ENCODE data around the gene NUDT12.
A peak's percentile ranks its signal among the peaks of the same experiment; 100 is the strongest.

NUDT12 gene

DNA sequence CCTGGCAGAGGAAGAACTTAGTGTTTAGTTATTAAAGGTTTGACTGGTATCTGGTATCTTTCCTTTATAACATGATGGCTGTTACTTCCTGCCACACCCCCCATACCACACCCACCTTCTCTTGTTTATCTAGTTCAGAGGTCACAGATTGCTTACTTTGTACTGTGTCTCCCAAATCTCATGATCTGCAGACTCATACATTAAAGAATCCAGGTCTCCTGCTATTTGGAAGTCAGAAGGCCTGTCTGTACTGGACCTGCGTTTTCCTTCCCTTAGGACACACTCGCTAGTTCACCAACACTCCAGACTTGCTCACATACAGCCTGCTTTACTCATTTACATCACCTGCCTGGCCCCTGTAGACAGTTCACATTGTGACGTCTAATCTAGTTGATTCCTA is 39.3 kb downstream of the NUDT12 start:
- Histone ChIP-seq H3K4me3 (ENCODE audit: low read depth, low read length) (no peak overlapping the region), H3K4me1 (ENCODE audit: control insufficient read depth, insufficient read depth, low read length) (no peaks in the 10 kb centered on the region), H3K27ac (ENCODE audit: extremely low read depth, low read depth, low read length) (no peak overlapping the region), H3K36me3 (ENCODE audit: control insufficient read depth in 2 of 2, insufficient read depth in 1 of 2, low read length in 2 of 2) (no peaks in the 10 kb centered on the region), H3K9me3 (ENCODE audit: control insufficient read depth, insufficient read depth, low read depth, low read length) (no peaks in the 10 kb centered on the region)
- TF ChIP-seq ZNF37A (tag by site-specific recombination; IDR thresholded peaks at IDR 0.05) = no peak
- peak; percentile 42; the same call in 1 of the 2 replicates for TF ChIP-seq KLF9 (tag by site-specific recombination; IDR thresholded peaks at IDR 0.05; ENCODE audit: low read depth)
- ChIA-PET POLR2A (no interaction called here), CTCF (no interaction called here)

DNA sequence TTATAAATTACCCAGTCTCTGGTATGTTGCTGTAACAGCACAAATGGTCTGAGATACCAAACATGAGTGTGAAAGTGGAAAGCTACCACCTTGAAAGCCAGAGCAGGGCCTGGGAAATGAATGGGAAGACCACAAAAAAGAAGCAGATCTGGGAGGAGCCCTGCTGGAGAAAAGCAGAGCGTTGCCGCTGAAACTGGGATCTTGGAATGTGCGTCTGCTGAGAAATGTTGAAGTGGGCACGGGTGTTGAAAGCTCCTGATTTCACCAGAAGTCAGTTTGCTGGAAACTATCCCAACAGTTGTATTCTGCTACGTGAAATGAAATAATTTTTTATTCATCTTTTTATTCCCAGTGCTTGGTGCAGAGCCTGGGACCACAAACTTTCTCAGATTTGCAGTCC is 40.0 kb downstream of the NUDT12 start:
- ChIA-PET POLR2A (no interaction called here), CTCF (no interaction called here)
- no peaks in the 10 kb centered on the region for H3K36me3 ChIP-seq (ENCODE audit: control insufficient read depth in 2 of 2, insufficient read depth in 1 of 2, low read length in 2 of 2)
- H3K27ac ChIP-seq (ENCODE audit: extremely low read depth, low read depth, low read length) = no peak overlapping the region
- TF ChIP-seq ZNF146 (tag by site-specific recombination; IDR thresholded peaks at IDR 0.05) (no peak), ZNF560 (tag by site-specific recombination; IDR thresholded peaks at IDR 0.05; ENCODE audit: borderline replicate concordance) (no peak), ZNF626 (tag by site-specific recombination; IDR thresholded peaks at IDR 0.05) (no peak)
- TF ChIP-seq, protein P1, sequence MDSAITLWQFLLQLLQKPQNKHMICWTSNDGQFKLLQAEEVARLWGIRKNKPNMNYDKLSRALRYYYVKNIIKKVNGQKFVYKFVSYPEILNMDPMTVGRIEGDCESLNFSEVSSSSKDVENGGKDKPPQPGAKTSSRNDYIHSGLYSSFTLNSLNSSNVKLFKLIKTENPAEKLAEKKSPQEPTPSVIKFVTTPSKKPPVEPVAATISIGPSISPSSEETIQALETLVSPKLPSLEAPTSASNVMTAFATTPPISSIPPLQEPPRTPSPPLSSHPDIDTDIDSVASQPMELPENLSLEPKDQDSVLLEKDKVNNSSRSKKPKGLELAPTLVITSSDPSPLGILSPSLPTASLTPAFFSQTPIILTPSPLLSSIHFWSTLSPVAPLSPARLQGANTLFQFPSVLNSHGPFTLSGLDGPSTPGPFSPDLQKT (IDR thresholded peaks at IDR 0.05; ENCODE audit: borderline replicate concordance, low read depth, low read length) = no peak
- TF ChIP-seq, protein P2, sequence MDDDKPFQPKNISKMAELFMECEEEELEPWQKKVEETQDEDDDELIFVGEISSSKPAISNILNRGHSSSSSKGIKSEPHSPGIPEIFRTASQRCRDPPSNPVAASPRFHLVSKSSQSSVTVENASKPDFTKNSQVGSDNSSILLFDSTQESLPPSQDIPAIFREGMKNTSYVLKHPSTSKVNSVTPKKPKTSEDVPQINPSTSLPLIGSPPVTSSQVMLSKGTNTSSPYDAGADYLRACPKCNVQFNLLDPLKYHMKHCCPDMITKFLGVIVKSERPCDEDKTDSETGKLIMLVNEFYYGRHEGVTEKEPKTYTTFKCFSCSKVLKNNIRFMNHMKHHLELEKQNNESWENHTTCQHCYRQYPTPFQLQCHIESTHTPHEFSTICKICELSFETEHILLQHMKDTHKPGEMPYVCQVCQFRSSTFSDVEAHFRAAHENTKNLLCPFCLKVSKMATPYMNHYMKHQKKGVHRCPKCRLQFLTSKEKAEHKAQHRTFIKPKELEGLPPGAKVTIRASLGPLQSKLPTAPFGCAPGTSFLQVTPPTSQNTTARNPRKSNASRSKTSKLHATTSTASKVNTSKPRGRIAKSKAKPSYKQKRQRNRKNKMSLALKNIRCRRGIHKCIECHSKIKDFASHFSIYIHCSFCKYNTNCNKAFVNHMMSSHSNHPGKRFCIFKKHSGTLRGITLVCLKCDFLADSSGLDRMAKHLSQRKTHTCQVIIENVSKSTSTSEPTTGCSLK (tag by site-specific recombination; IDR thresholded peaks at IDR 0.05) = no peak
- no peak overlapping the region for H3K4me3 ChIP-seq (ENCODE audit: low read depth, low read length)
- H3K4me1 ChIP-seq (ENCODE audit: control insufficient read depth, insufficient read depth, low read length) = no peaks in the 10 kb centered on the region
- no peaks in the 10 kb centered on the region for H3K9me3 ChIP-seq (ENCODE audit: control insufficient read depth, insufficient read depth, low read depth, low read length)

DNA sequence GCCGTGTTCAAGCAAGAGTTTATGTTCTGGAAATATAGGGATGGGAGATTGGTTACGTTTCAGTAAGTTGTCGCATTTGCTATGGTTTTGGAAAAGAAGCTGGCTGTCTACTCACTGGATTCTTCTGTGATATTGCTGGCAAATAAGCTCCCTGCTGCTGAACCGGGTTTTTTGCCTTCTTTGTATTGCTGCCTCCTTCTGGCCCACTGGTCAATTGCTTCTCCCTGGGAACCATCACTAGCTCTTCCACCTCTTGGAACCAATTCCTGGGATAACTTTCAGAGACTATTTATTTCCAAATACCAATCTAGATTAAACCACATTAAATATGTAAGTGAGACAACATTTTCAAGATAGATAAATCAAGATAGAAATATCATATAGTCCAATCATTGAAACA is 43.0 kb downstream of the NUDT12 start:
- CTCF ChIA-PET = interaction anchor here (0.6 kb wide), 1 partner anchor 43 kb away, joined by 3 read pairs; no protein-coding TSS in a partner anchor
- TF ChIP-seq, protein P3, sequence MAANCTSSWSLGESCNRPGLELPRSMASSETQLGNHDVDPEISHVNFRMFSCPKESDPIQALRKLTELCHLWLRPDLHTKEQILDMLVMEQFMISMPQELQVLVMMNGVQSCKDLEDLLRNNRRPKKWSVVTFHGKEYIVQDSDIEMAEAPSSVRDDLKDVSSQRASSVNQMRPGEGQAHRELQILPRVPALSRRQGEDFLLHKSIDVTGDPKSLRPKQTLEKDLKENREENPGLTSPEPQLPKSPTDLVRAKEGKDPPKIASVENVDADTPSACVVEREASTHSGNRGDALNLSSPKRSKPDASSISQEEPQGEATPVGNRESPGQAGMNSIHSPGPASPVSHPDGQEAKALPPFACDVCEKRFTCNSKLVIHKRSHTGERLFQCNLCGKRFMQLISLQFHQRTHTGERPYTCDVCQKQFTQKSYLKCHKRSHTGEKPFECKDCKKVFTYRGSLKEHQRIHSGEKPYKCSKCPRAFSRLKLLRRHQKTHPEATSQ (tag by site-specific recombination; IDR thresholded peaks at IDR 0.05) = no peak
- TF ChIP-seq OSR2 (tag by site-specific recombination; IDR thresholded peaks at IDR 0.05) = no peak
- no peak for TF ChIP-seq REPIN1 (tag by site-specific recombination; IDR thresholded peaks at IDR 0.05; ENCODE audit: low read depth)
- no peak for TF ChIP-seq ZNF155 (tag by site-specific recombination; IDR thresholded peaks at IDR 0.05)
- TF ChIP-seq ZNF660 (tag by site-specific recombination; IDR thresholded peaks at IDR 0.05) = no peak
- TF ChIP-seq ZFHX2 (tag by site-specific recombination; conservative IDR thresholded peaks at IDR 0.05) = no peak
- no peak for TF ChIP-seq SCRT1 (tag by site-specific recombination; IDR thresholded peaks at IDR 0.05; ENCODE audit: borderline replicate concordance)
- no peak for TF ChIP-seq FEZF1 (tag by site-specific recombination; IDR thresholded peaks at IDR 0.05)
- TF ChIP-seq ZNF416 (tag by site-specific recombination; IDR thresholded peaks at IDR 0.05) = no peak
- no peak for TF ChIP-seq KLF10 (tag by site-specific recombination; IDR thresholded peaks at IDR 0.05)
- TF ChIP-seq ZNF76 (tag by site-specific recombination; IDR thresholded peaks at IDR 0.05; ENCODE audit: borderline replicate concordance, low read depth) = no peak
- TF ChIP-seq ZNF677 (tag by site-specific recombination; IDR thresholded peaks at IDR 0.05) = no peak
- TF ChIP-seq, protein P4, sequence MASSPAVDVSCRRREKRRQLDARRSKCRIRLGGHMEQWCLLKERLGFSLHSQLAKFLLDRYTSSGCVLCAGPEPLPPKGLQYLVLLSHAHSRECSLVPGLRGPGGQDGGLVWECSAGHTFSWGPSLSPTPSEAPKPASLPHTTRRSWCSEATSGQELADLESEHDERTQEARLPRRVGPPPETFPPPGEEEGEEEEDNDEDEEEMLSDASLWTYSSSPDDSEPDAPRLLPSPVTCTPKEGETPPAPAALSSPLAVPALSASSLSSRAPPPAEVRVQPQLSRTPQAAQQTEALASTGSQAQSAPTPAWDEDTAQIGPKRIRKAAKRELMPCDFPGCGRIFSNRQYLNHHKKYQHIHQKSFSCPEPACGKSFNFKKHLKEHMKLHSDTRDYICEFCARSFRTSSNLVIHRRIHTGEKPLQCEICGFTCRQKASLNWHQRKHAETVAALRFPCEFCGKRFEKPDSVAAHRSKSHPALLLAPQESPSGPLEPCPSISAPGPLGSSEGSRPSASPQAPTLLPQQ (tag by site-specific recombination; IDR thresholded peaks at IDR 0.05) = no peak
- no peak for TF ChIP-seq ZBTB48 (tag by site-specific recombination; IDR thresholded peaks at IDR 0.05)
- no peak for TF ChIP-seq ZNF777 (tag by site-specific recombination; IDR thresholded peaks at IDR 0.05; ENCODE audit: borderline replicate concordance)
- no peak for TF ChIP-seq ZNF175 (tag by site-specific recombination; IDR thresholded peaks at IDR 0.05)
- no peak for TF ChIP-seq ZNF274 (IDR thresholded peaks at IDR 0.05; ENCODE audit: low read length)
- no peak for TF ChIP-seq ZNF274 (tag by site-specific recombination; IDR thresholded peaks at IDR 0.05; ENCODE audit: borderline replicate concordance)
- TF ChIP-seq, protein P5, sequence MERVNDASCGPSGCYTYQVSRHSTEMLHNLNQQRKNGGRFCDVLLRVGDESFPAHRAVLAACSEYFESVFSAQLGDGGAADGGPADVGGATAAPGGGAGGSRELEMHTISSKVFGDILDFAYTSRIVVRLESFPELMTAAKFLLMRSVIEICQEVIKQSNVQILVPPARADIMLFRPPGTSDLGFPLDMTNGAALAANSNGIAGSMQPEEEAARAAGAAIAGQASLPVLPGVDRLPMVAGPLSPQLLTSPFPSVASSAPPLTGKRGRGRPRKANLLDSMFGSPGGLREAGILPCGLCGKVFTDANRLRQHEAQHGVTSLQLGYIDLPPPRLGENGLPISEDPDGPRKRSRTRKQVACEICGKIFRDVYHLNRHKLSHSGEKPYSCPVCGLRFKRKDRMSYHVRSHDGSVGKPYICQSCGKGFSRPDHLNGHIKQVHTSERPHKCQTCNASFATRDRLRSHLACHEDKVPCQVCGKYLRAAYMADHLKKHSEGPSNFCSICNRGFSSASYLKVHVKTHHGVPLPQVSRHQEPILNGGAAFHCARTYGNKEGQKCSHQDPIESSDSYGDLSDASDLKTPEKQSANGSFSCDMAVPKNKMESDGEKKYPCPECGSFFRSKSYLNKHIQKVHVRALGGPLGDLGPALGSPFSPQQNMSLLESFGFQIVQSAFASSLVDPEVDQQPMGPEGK (tag by site-specific recombination; IDR thresholded peaks at IDR 0.05) = no peak
- POLR2A ChIA-PET = no interaction called here

More for the DNA sequence above, 43.0 kb downstream of the NUDT12 start:
- Histone ChIP-seq H3K4me1 (ENCODE audit: control insufficient read depth, insufficient read depth, low read length) (no peaks in the 10 kb centered on the region), H3K27ac (ENCODE audit: extremely low read depth, low read depth, low read length) (no peak overlapping the region), H3K4me3 (ENCODE audit: low read depth, low read length) (no peak overlapping the region), H3K36me3 (ENCODE audit: control insufficient read depth in 2 of 2, insufficient read depth in 1 of 2, low read length in 2 of 2) (no peaks in the 10 kb centered on the region), H3K9me3 (ENCODE audit: control insufficient read depth, insufficient read depth, low read depth, low read length) (no peaks in the 10 kb centered on the region)
